GM19239 (cell line): ENCODE measurements around the gene THRB.

Experiments
- DNase-seq: peaks from one replicate; pipeline ENCODE4 v3.0.0; 2011; ENCODE audit warnings: low spot score; ENCODE audit not compliant: insufficient read length
- FAIRE-seq: peaks from 2 replicates; lab custom pipeline; 2011; peaks lifted over from hg19 to GRCh38; lab: Jason Lieb, UNC

Gene THRB

GRCh38 chr3:24363242-24363641 lies 131.4 kb downstream of the THRB start:
- DNase-seq, result no peak

GRCh38 chr3:24361623-24362022 lies 133.0 kb downstream of the THRB start:
- DNase-seq (no peak), FAIRE-seq (no peak)

More at GRCh38 chr3:24363242-24363641, 131.4 kb downstream of the THRB start:
- no peak for FAIRE-seq

GRCh38 chr3:24360957-24361356 lies 133.7 kb downstream of the THRB start:
- no peak for DNase-seq
- FAIRE-seq, result no peak

GRCh38 chr3:24359645-24360462 lies 134.8 kb downstream of the THRB start:
- DNase-seq (no peak), FAIRE-seq (no peak)

GRCh38 chr3:24359102-24359501 lies 135.5 kb downstream of the THRB start:
- DNase-seq, result no peak
- FAIRE-seq, result no peak

DNA sequence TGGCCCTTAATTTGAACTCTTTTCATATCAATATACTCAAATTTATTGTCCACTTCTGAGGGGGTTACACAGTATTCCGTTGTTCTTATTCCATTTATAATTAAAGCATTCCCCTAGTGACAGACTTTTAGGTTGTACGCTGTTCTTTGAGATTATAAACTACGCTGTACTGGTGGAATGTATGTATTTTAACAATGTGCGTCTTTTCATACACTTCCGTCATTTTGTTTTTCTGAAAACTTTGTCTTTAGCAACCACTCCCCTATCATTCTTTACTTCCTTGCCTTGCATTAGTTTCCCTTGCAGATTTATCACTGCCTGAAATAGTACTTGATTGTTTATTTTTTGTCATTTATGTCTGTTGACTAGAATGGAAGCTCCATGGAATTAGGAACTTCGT lies 137.0 kb downstream of the THRB start:
- DNase-seq (no peak), FAIRE-seq (no peak)

DNA sequence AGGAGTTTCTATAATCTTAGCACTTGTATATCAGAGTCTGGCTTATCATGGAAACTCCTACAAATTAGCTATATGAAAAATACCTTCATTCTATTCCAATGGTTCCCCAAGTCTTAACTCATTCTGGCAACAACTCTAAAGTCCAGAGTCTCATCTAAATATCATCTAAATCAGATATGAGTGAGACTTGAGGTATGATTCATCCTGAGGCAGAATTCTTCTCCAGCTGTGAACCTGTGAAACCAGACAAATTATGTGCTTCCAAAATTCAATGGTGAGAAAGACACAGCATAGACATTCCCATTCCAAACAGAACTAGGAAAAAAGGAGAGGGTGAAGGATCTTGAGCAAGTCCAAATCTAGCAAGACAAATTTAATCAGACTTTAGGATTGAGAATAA lies 138.8 kb downstream of the THRB start:
- DNase-seq (no peak), FAIRE-seq (no peak)

- DNase-seq (no peak), FAIRE-seq (no peak)
Measured at GRCh38 chr3:24354230-24354629, 140.4 kb downstream of the THRB start.

- no peak for FAIRE-seq
Measured at GRCh38 chr3:24352893-24353553, 141.6 kb downstream of the THRB start.

GRCh38 chr3:24351779-24352469 lies 142.7 kb downstream of the THRB start:
- FAIRE-seq, result no peak
- DNase-seq, result no peak

More at GRCh38 chr3:24352893-24353553, 141.6 kb downstream of the THRB start:
- DNase-seq, result no peak

GRCh38 chr3:24349367-24350019 lies 145.2 kb downstream of the THRB start:
- FAIRE-seq, result no peak
- DNase-seq, result no peak

- FAIRE-seq, result no peak
Measured at GRCh38 chr3:24348348-24348747, 146.3 kb downstream of the THRB start.

GRCh38 chr3:24344784-24345439 lies 149.7 kb downstream of the THRB start:
- no peak for DNase-seq
- no peak for FAIRE-seq

More at GRCh38 chr3:24348348-24348747, 146.3 kb downstream of the THRB start:
- DNase-seq, result no peak

- DNase-seq (no peak), FAIRE-seq (no peak)
Measured at GRCh38 chr3:24343084-24343783, 151.4 kb downstream of the THRB start.

- no peak for FAIRE-seq
- no peak for DNase-seq
Measured at GRCh38 chr3:24342275-24342674, 152.4 kb downstream of the THRB start.

- no peak for FAIRE-seq
- DNase-seq, result no peak
Measured at GRCh38 chr3:24341668-24342067, 153.0 kb downstream of the THRB start.

DNA sequence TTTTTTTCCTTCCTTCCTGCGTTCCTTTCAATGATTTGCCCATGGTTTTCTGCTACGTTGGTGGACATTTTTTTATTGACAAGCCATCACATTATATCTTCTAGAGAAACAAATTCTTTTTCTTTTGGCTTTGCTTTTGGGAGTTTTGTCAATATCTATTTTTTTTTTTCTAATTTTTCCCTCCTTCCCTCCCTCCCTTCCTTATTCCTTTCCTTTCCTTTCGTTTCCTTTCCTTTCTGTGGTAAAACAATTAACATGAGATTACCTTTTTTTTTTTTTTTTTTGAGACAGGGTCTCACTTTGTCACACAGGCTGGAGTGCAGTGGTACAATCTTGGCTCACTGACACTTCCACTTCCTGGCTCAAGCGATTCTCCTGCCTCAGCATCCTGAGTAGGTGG lies 153.7 kb downstream of the THRB start:
- no peak for DNase-seq
- no peak for FAIRE-seq

- DNase-seq (no peak), FAIRE-seq (no peak)
Measured at GRCh38 chr3:24340161-24340560, 154.5 kb downstream of the THRB start.

GRCh38 chr3:24339266-24339825 lies 155.3 kb downstream of the THRB start:
- DNase-seq (no peak), FAIRE-seq (no peak)
